HepG2 (cell line): Measurements from ENCODE around the gene POLG2. TPM values are rescaled to one million over a fixed set of nuclear protein-coding genes. Genes with fewer than 3 reads are reported as not detected.
A peak's percentile ranks its signal among the peaks of the same experiment; 100 is the strongest.

ENCODE experiments used
- BCLAF1 ChIP-seq: fragments of 450-650 bp; IDR thresholded peaks from 2 replicates; pipeline ENCODE4 v1.6.1; 2017; ENCODE audit warnings: mild to moderate bottlenecking
- CENPBD1 ChIP-seq: sonication (generic); formaldehyde crosslinking; IDR thresholded peaks from 2 replicates; pipeline ENCODE4 v1.8.0; 2022; ENCODE audit warnings: missing genetic modification reagents, low read depth, mild to moderate bottlenecking, borderline replicate concordance
- CREM ChIP-seq, 2 experiments: sonication (generic) in 1 of 2; formaldehyde crosslinking in 1 of 2; IDR thresholded peaks; 2 replicates each; pipeline versions ENCODE4 v1.4.0 to v1.6.1; 2016 to 2020; ENCODE audit warnings: antibody characterized with exemption in 1 of 2, mild to moderate bottlenecking in 1 of 2, missing genetic modification reagents in 1 of 2
- HNRNPLL ChIP-seq: fragments of 200-400 bp; formaldehyde crosslinking; IDR thresholded peaks from 2 replicates; pipeline ENCODE4 v1.6.1; 2017; ENCODE audit warnings: mild to moderate bottlenecking, low read depth, low read length; ENCODE audit not compliant: poor library complexity, severe bottlenecking
- PHF21A ChIP-seq: sonication (generic); formaldehyde crosslinking; IDR thresholded peaks from 2 replicates; pipeline ENCODE4 v1.5.0; 2020; ENCODE audit warnings: mild to moderate bottlenecking, missing genetic modification reagents
- SNAI1 ChIP-seq: sonication (generic); formaldehyde crosslinking; IDR thresholded peaks from 2 replicates; pipeline ENCODE4 v1.5.0; 2020; ENCODE audit warnings: mild to moderate bottlenecking, missing genetic modification reagents, borderline replicate concordance
- SRSF4 ChIP-seq: fragments of 200-400 bp; formaldehyde crosslinking; IDR thresholded peaks from one replicate; pipeline ENCODE4 v1.6.1; 2018; ENCODE audit warnings: mild to moderate bottlenecking, low read depth, low read length, moderate library complexity; ENCODE audit not compliant: poor library complexity, severe bottlenecking
- TCF7L2 ChIP-seq: IDR thresholded peaks from 2 replicates; pipeline ENCODE4 v1.6.1; 2011; ENCODE audit warnings: mild to moderate bottlenecking, low read depth, low read length, moderate library complexity
- ZFY ChIP-seq: sonication (generic); formaldehyde crosslinking; IDR thresholded peaks from 2 replicates; pipeline ENCODE4 v1.4.0; 2020; ENCODE audit warnings: missing genetic modification reagents
- ZFYVE20 ChIP-seq: sonication (generic); formaldehyde crosslinking; IDR thresholded peaks from 2 replicates; pipeline ENCODE4 v1.8.0; 2023; ENCODE audit warnings: low read depth, mild to moderate bottlenecking, moderate library complexity, missing genetic modification reagents, borderline replicate concordance
- ZMYM3 ChIP-seq: sonication (generic); formaldehyde crosslinking; IDR thresholded peaks from 2 replicates; pipeline ENCODE4 v1.5.1; 2020; ENCODE audit warnings: mild to moderate bottlenecking, missing genetic modification reagents
- ZNF160 ChIP-seq: sonication (generic); formaldehyde crosslinking; IDR thresholded peaks from 2 replicates; pipeline ENCODE4 v1.8.0; 2022; ENCODE audit warnings: mild to moderate bottlenecking, inconsistent platforms, missing genetic modification reagents
- ZNF547 ChIP-seq: sonication (generic); formaldehyde crosslinking; IDR thresholded peaks from 2 replicates; pipeline ENCODE4 v1.5.1; 2020; ENCODE audit warnings: mild to moderate bottlenecking, missing genetic modification reagents
- ZNF552 ChIP-seq: sonication (generic); formaldehyde crosslinking; IDR thresholded peaks from 2 replicates; pipeline ENCODE4 v1.9.0; 2022; ENCODE audit warnings: missing genetic modification reagents, mild to moderate bottlenecking, borderline replicate concordance
- polyA plus RNA-seq, 8 experiments: library from polyadenylated mRNA; depleted of rRNA in 3 of 8; stranded (reverse) in 7 of 8; unstranded in 1 of 8; fragments of >200 nt; fragmentation: Illumina TruSeq in 4 of 8; extraction: Trizol in 4 of 8; gene quantifications; 2 replicates each; pipeline versions ENCODE4 v1.2.1 to v1.2.3, GENCODE V29; 2011 to 2016; ENCODE audit warnings: low read depth in 4 of 8, missing spikeins in 1 of 8, mixed read lengths in 1 of 8; ENCODE audit not compliant: insufficient read depth in 1 of 8
- total RNA-seq, 5 experiments: library from RNA; depleted of rRNA; stranded (reverse); fragments of >200 nt; fragmentation: Illumina TruSeq; extraction: Trizol; gene quantifications; 2 replicates each; pipeline ENCODE4 v1.2.3, GENCODE V29; 2016; ENCODE audit warnings: low read depth in 1 of 5
- TF ChIP-seq, protein P1 (sequence below): sonication (generic); formaldehyde crosslinking; IDR thresholded peaks from 2 replicates; pipeline ENCODE4 v1.9.0; 2021; ENCODE audit warnings: mild to moderate bottlenecking, missing genetic modification reagents
- TF ChIP-seq, protein P2 (sequence below): sonication (generic); formaldehyde crosslinking; IDR thresholded peaks from 2 replicates; pipeline ENCODE4 v1.5.0; 2020; ENCODE audit warnings: missing genetic modification reagents, mild to moderate bottlenecking, borderline replicate concordance

POLG2 gene
- total and polyA plus RNA-seq, 2 of the 13 experiments (the other 11 are each of a cell fraction or from before 2014, with no cell fraction given): 21.1 to 25.5 TPM

GRCh38 chr17:64506576-64507412 is 9.9 kb upstream of the POLG2 start, which contains the start of gene CEP95 (continued):
- TF ChIP-seq SRSF4: peak; percentile 43
- no peak; the same call in 1 of the 2 replicates for TF ChIP-seq ZNF160 (CRISPR knock-in tag)
- TF ChIP-seq CENPBD1 (CRISPR knock-in tag): no peak; the same call in 1 of the 2 replicates
- peak; percentile 73; the same call in 1 of the 2 replicates for TF ChIP-seq ZFY (CRISPR knock-in tag)
- TF ChIP-seq PHF21A (CRISPR knock-in tag): peak; percentile 87
- TF ChIP-seq, protein P1, sequence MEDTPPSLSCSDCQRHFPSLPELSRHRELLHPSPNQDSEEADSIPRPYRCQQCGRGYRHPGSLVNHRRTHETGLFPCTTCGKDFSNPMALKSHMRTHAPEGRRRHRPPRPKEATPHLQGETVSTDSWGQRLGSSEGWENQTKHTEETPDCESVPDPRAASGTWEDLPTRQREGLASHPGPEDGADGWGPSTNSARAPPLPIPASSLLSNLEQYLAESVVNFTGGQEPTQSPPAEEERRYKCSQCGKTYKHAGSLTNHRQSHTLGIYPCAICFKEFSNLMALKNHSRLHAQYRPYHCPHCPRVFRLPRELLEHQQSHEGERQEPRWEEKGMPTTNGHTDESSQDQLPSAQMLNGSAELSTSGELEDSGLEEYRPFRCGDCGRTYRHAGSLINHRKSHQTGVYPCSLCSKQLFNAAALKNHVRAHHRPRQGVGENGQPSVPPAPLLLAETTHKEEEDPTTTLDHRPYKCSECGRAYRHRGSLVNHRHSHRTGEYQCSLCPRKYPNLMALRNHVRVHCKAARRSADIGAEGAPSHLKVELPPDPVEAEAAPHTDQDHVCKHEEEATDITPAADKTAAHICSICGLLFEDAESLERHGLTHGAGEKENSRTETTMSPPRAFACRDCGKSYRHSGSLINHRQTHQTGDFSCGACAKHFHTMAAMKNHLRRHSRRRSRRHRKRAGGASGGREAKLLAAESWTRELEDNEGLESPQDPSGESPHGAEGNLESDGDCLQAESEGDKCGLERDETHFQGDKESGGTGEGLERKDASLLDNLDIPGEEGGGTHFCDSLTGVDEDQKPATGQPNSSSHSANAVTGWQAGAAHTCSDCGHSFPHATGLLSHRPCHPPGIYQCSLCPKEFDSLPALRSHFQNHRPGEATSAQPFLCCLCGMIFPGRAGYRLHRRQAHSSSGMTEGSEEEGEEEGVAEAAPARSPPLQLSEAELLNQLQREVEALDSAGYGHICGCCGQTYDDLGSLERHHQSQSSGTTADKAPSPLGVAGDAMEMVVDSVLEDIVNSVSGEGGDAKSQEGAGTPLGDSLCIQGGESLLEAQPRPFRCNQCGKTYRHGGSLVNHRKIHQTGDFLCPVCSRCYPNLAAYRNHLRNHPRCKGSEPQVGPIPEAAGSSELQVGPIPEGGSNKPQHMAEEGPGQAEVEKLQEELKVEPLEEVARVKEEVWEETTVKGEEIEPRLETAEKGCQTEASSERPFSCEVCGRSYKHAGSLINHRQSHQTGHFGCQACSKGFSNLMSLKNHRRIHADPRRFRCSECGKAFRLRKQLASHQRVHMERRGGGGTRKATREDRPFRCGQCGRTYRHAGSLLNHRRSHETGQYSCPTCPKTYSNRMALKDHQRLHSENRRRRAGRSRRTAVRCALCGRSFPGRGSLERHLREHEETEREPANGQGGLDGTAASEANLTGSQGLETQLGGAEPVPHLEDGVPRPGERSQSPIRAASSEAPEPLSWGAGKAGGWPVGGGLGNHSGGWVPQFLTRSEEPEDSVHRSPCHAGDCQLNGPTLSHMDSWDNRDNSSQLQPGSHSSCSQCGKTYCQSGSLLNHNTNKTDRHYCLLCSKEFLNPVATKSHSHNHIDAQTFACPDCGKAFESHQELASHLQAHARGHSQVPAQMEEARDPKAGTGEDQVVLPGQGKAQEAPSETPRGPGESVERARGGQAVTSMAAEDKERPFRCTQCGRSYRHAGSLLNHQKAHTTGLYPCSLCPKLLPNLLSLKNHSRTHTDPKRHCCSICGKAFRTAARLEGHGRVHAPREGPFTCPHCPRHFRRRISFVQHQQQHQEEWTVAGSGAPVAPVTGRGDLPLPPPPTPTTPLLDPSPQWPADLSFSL (CRISPR knock-in tag): no peak
- no peak; the same call in none of the 2 replicates for TF ChIP-seq ZNF547 (CRISPR knock-in tag)
- peak; percentile 95 for TF ChIP-seq CREM (IDR thresholded peaks at IDR 0.05)
- TF ChIP-seq CREM (CRISPR knock-in tag; IDR thresholded peaks at IDR 0.05): peak; percentile 70
- TF ChIP-seq, protein P2, sequence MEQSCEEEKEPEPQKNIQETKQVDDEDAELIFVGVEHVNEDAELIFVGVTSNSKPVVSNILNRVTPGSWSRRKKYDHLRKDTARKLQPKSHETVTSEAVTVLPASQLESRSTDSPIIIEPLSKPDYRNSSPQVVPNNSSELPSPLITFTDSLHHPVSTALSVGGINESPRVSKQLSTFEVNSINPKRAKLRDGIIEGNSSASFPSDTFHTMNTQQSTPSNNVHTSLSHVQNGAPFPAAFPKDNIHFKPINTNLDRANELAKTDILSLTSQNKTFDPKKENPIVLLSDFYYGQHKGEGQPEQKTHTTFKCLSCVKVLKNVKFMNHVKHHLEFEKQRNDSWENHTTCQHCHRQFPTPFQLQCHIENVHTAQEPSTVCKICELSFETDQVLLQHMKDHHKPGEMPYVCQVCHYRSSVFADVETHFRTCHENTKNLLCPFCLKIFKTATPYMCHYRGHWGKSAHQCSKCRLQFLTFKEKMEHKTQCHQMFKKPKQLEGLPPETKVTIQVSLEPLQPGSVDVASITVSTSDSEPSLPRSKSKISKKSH (CRISPR knock-in tag): peak; percentile 73
- TF ChIP-seq HNRNPLL: peak; percentile 67
- TF ChIP-seq SNAI1 (CRISPR knock-in tag): peak; percentile 66; the same call in 1 of the 2 replicates
- no peak for TF ChIP-seq ZFYVE20 (CRISPR knock-in tag)
- no peak for TF ChIP-seq ZMYM3
- TF ChIP-seq ZNF552 (CRISPR knock-in tag): peak; percentile 49; the same call in 1 of the 2 replicates
- no peak for TF ChIP-seq BCLAF1
- TF ChIP-seq TCF7L2: no peak
